HL-60 (cell line): ENCODE results near the gene COMMD1.

ENCODE experiments used
- DNase-seq, 2 experiments: peaks; one replicate each; pipeline ENCODE4 v3.0.0-alpha.2; 2010 to 2020; ENCODE audit warnings: low read depth in 1 of 2, low spot score in 1 of 2
- H3K27ac ChIP-seq: fragments of 250-450 bp; sonication (Bioruptor Pico); replicated peaks from 2 replicates; pipeline ENCODE4 v1.5.1; 2020; ENCODE audit warnings: mild to moderate bottlenecking, moderate library complexity
- H3K27me3 ChIP-seq: fragments of 250-450 bp; sonication (Bioruptor Pico); 2 replicates; pipeline ENCODE4 v1.5.1; 2021; ENCODE audit warnings: mild to moderate bottlenecking, moderate library complexity; ENCODE audit not compliant: insufficient read depth, poor library complexity, severe bottlenecking
- H3K4me3 ChIP-seq: replicated peaks from 2 replicates; pipeline ENCODE4 v1.5.1; 2011; ENCODE audit warnings: mild to moderate bottlenecking, control low read depth, low read length; ENCODE audit not compliant: insufficient read depth
- GABPA ChIP-seq: IDR thresholded peaks from 2 replicates; pipeline ENCODE4 v1.6.1; 2012; ENCODE audit warnings: low read depth
- POLR2AphosphoS5 ChIP-seq: IDR thresholded peaks from 2 replicates; pipeline ENCODE4 v1.6.1; 2012; ENCODE audit warnings: low read depth
- SPI1 ChIP-seq: IDR thresholded peaks from 2 replicates; pipeline ENCODE4 v1.6.1; 2012; ENCODE audit warnings: low read depth, mild to moderate bottlenecking, borderline replicate concordance
- TF ChIP-seq, protein P1 (sequence below): IDR thresholded peaks from 2 replicates; pipeline ENCODE4 v1.6.1; 2012; ENCODE audit warnings: low read depth; ENCODE audit not compliant: insufficient replicate concordance
- TF ChIP-seq, protein P2 (sequence below): IDR thresholded peaks from one replicate; pipeline ENCODE4 v1.5.1; 2011; ENCODE audit warnings: low read length, control low read depth, inconsistent platforms; ENCODE audit not compliant: insufficient read depth

COMMD1 gene

DNA sequence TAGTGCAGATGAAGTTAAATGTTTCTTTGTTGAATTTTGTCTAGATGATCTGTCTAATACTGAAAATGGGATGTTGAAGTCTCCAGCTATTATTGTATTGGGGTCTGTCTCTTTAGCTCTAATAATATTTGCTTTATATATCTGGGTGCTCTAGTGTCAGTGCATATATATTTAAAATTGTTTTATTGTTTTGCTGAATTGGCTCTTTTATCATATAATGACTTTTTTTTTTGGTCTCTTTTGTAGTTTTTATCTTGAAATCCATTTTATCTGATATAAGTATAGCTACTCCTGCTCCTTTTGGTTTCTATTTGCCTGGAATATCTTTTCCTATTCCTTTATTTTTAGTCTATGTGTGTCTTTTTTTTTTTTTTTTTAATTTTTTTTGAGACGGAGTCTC is 79.2 kb downstream of the COMMD1 start:
- TF ChIP-seq, protein P1, sequence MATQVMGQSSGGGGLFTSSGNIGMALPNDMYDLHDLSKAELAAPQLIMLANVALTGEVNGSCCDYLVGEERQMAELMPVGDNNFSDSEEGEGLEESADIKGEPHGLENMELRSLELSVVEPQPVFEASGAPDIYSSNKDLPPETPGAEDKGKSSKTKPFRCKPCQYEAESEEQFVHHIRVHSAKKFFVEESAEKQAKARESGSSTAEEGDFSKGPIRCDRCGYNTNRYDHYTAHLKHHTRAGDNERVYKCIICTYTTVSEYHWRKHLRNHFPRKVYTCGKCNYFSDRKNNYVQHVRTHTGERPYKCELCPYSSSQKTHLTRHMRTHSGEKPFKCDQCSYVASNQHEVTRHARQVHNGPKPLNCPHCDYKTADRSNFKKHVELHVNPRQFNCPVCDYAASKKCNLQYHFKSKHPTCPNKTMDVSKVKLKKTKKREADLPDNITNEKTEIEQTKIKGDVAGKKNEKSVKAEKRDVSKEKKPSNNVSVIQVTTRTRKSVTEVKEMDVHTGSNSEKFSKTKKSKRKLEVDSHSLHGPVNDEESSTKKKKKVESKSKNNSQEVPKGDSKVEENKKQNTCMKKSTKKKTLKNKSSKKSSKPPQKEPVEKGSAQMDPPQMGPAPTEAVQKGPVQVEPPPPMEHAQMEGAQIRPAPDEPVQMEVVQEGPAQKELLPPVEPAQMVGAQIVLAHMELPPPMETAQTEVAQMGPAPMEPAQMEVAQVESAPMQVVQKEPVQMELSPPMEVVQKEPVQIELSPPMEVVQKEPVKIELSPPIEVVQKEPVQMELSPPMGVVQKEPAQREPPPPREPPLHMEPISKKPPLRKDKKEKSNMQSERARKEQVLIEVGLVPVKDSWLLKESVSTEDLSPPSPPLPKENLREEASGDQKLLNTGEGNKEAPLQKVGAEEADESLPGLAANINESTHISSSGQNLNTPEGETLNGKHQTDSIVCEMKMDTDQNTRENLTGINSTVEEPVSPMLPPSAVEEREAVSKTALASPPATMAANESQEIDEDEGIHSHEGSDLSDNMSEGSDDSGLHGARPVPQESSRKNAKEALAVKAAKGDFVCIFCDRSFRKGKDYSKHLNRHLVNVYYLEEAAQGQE: no peak
- TF ChIP-seq SPI1: no peak
- no peak for TF ChIP-seq POLR2AphosphoS5
- no peak for TF ChIP-seq GABPA
- TF ChIP-seq, protein P2, sequence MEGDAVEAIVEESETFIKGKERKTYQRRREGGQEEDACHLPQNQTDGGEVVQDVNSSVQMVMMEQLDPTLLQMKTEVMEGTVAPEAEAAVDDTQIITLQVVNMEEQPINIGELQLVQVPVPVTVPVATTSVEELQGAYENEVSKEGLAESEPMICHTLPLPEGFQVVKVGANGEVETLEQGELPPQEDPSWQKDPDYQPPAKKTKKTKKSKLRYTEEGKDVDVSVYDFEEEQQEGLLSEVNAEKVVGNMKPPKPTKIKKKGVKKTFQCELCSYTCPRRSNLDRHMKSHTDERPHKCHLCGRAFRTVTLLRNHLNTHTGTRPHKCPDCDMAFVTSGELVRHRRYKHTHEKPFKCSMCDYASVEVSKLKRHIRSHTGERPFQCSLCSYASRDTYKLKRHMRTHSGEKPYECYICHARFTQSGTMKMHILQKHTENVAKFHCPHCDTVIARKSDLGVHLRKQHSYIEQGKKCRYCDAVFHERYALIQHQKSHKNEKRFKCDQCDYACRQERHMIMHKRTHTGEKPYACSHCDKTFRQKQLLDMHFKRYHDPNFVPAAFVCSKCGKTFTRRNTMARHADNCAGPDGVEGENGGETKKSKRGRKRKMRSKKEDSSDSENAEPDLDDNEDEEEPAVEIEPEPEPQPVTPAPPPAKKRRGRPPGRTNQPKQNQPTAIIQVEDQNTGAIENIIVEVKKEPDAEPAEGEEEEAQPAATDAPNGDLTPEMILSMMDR: no peak
- H3K27me3 ChIP-seq: no peaks in the 10 kb centered on the region
- no peak overlapping the region for H3K4me3 ChIP-seq
- no peak overlapping the region for H3K27ac ChIP-seq
- DNase-seq: no peak

DNA sequence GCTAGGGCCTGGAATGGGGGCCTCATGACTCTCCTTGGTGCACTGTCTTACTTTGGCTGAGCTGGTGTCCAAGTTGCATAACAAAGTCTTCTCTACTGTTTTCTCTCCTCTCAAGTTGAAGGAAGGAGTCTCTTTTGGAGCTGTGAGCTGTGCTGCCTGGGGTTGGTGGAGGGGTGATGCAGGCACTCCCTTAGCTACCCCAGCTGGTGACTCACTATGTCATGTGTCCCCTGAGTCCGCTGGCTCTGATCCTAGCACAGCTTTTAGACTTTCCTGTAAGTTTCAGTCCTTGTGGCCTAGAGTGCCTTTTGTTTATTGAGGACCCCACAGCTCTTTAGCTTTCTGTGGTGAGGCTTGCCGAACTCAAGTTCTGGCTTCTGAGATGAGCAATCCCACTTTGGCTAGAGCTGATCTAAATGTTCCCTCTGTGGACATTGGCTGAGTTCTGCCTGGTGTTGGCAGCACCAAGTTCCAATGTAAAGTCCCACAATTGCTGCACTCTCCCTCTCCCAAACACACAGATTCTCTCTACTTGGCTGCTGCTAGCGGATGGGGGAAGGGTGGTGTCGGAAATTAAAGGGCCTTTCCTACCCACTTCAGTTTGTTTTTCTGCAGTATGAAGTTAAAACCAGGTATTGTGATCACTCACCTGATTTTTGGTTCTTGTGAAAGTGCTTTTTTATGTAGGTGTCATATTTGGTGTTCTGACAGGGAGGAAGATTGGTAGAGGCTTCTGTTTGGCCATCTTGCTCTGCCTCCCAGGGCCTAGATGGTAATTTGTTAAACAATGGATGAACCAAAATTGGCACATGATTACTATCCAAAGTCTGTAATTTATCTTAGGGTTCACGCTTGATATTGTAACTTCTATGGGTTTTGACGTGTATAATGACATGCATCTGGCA is 83.2 kb downstream of the COMMD1 start:
- Histone ChIP-seq H3K4me3 (no peak overlapping the region), H3K27ac (no peak overlapping the region), H3K27me3 (no peaks in the 10 kb centered on the region)
- TF ChIP-seq SPI1 (no peak), GABPA (no peak), POLR2AphosphoS5 (no peak)
- TF ChIP-seq, protein P1: no peak
- TF ChIP-seq, protein P2: no peak
- DNase-seq: no peak

DNA sequence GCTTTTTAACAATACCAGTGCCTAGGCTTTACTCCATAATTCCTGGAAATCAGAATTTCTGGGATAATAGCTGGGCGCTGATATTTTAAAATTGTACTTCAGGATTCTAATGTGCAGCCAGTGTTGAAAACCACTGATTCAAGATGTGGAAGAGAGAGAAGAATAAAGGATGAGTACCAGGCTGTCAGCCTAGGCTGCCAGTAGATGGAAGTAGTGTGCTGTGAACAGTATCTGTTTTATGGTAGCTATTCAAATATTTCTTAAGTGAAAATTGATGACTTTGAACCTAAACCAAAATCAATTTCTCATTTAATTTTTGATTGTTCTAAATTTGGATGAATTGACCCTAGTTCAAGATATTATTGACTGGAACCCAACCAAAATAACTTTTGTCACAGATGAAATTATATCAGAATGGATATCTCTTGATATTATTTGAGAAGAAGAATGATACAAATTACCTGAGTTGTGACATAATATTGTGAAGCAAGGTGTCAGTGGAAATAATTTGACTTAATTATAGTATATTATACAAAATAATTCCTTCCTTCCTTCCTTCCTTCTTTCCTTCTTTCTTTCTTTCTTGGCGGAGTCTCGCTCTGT is 88.0 kb downstream of the COMMD1 start:
- Histone ChIP-seq H3K27ac (no peak overlapping the region), H3K27me3 (no peaks in the 10 kb centered on the region), H3K4me3 (no peak overlapping the region)
- TF ChIP-seq SPI1: no peak
- TF ChIP-seq, protein P2: peak; percentile 66
- no peak for TF ChIP-seq POLR2AphosphoS5
- DNase-seq: peak; percentile 22 to 56
